HG03469 (cell line): ENCODE measurements around the gene TIE1.

Experiments used
- ATAC-seq: cut with Tn5 transposase; IDR thresholded peaks from one replicate; pipeline ENCODE4 v1.9.1; 2021; ENCODE audit warnings: mild to moderate bottlenecking, moderate library complexity, moderate number of reproducible peaks; ENCODE audit not compliant: unreplicated experiment

The TIE1 gene

DNA sequence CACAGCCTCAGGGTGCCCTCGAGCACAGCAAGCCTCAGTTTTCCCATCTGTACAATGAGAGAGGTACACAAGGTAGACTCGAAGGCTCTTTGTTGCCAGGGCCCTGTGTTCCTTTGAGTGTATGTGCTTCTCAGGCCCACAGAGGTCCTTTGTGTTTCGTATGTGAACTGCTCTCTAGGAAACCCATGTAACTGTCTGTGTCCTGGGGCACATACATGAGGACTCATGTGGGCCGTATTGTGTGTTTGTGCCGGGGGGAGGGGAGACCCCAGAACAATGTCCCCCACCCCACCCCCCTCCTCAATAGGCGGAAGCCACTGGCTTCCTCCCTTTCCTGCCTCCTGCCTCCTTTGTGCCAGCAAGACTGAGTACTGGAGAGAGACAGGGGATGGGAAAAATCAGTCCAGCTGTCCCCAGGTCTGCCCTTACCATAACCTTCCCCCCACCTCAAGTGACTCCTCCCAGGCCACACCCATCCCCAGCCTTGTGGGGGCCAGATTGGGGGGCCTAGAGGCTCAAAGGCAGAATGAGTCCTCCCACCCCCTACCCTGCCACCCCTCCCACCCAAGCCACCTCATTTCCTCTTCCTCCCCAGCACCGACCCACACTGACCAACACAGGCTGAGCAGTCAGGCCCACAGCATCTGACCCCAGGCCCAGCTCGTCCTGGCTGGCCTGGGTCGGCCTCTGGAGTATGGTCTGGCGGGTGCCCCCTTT lies at the start of gene TIE1:
Gene TIE1, plus strand, starts transcription at position 605 of the 717 bp plus-strand sequence. Its CDS starts 90 bp downstream, at position 695.
- no peak for ATAC-seq

DNA sequence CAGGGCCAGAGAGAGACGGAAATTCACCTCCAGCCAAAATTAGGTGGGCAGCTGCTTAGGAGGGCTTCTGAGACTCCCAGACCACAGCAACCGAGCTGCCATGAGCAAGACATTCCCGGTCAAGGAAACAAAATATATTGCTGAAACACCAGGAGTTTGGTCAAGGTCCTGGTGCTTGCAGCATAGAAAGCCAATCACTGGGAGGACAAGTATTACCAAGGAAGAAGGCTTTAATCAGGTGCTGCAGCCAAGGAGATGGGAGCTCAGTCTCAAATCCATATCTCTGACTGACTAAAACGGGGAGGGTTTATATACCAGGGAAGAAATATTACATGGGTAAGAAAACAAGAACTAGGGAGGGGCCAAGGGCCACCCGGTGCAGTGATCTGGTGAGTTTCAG lies 49.8 kb upstream of the TIE1 start:
- no peak for ATAC-seq

DNA sequence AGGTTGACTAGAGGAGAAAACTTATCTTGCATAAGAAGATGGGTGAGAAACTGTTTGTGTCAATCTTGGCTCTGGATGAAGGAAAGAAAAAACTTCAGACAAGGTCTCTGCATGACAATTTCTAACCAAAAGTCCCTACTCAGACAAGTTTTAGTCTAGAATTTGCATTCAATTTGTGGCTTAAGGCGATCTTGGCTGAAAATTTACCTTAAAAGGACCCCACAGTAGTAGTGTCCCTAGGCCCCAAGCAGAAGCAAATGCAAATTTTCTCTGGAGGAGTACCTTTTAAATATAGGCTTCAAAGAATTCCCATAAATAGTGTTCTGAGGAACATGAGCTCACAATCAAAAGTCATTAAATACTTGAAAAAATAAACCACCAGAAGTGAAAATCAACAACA lies 48.6 kb upstream of the TIE1 start:
- no peak for ATAC-seq

DNA sequence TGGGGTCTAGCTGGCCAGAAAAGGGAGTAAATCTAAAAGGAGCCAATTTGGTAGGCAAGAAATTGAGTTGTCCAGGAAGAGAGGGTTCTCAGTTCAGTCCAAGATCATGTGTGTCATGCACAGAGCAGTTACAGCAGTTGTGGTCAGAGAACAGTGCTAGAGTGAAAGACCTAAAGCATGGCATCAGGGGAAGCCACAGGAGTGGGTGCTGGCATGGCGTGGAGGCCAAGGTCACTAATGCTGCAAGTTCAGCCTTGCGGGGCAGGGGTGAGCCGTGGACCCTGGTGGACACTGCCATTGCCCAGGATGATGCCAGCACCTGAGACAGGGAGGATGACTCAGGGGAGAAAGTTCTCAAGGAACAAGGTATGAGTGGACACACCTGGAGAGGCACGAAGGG lies 47.6 kb upstream of the TIE1 start:
- no peak for ATAC-seq

DNA sequence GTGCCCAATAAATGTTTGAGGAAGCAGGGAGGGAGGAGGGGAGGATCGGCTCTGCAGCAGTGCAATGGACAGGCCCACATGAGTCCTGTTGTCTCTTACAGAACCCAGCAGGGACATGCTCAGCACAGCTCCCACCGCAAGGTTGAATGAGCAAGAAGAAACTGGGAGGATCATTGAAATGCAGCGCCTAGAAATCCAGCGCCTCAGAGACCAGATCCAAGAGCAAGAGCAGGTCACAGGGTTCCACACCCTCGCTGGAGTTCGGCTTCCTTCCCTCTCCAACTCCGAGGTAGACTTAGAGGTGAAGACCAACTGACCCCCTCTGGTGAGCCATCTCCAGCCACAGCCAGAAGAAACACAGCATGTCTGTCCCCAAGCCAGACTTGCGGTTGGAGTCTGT lies 46.9 kb upstream of the TIE1 start:
- ATAC-seq, result no peak

DNA sequence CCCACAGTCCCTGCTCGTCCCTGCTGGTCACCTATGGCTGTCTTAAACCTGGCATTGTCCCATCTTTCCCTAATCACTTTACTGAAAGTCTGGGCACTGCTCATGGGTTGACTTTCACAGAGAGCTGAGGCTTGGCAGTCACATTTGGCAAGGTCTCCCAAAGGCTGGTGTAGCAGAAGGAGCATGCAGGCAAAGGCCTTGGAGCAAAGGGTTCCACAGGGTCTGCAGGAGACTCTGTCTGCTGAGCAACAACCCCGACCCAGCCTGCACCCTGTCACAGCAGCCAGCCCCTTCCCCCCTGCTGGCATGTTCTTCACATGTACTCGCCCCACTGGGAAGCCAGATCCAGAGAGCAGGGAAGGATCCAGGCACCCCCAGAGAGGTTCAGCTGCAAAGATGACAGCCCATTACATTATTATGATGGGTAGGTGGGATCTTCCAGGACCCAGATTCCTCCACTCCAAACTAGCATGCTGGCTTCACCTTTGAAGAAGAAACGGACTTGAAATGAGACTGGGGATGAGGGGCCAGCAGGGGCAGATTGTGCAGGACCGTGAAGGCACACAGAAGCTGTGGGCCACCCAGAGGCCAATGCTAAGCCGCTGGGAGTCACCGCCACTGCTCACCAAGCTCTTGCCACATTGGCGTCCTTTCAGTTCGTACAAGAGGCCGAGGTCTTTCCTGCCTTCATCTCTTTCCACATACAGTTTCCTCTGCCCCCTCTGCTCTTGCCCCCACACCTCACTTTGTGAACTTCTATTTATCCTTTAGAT lies 45.2 kb upstream of the TIE1 start:
- ATAC-seq, result no peak

DNA sequence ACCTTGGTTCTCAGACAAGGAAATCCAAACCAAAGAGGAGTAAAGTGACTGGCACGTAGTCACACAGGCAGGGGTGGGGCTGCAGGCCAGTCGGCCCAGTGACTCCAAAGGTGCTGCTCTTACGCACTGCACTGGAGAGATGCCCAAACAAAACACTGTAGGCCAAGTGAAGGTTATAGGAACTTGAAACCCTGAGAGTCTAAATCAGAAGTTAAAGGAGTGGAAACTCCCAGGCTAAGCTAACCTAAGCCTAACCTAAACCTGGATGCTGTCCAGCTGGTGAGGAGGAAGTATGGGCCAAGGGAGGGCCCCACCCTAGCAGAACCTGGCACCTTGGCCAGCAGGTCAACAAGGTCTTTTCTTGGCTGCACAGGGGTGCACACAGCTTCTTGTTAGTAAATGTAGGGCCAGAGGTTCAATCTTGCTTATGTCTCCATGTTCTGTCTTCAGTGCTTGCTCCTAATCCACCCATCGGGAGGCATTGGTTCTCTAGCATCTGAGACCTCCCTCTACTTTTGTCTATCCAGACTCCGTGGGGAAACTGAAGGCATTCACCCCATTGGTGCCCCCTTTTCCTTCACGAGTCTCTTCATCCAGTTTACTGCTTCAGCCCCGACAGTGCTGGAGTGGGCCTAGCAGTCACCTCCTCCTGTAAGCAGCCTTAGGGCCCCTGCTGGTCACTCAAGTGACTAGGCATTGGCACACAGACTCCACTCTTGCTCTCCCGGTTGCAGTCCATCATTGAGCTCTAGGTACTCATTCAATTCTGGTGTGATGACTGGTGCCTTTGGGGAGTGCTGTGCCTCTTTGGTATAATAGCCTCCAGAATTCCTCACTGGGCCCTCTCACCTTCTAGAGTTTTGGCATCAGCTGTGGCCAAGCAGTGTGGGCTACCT lies 43.9 kb upstream of the TIE1 start:
- no peak for ATAC-seq

DNA sequence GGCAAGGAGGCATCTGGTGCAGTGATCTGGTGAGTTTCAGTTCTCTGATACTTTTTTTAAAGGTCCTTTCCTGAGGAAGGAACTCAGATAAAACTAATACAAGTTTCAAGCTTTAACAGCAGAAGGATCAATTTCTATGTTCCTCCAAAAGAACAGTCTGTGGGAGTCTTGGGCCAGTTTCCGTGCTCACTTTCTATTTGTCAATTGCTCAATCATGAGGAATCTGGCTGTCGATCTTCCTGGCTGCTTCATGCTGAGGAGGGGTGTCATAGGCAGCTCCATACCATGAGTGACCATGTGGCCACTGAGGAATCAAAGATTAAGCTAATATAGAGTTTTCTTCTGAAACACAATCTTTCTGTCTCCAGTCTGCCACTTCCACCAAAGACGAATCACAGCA lies 42.4 kb upstream of the TIE1 start:
- no peak for ATAC-seq

DNA sequence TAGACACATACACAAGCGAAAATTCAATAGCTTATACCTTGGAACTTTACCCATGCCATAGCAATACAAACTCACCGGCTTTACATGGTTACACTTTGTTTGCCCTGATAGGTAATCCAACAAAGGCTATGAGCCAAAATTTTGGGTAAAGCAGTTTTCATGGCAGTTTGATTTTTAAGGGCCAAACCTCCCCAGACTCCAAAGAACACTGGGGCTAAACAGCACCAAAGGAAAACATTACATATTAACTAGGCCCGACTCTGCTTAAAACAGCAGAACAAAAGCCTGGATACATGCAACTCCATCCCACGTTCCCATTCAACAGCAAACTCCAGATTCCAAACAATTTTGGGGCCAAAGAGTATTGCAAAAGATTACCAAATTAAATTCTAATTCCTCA lies 35.4 kb upstream of the TIE1 start:
- no peak for ATAC-seq

DNA sequence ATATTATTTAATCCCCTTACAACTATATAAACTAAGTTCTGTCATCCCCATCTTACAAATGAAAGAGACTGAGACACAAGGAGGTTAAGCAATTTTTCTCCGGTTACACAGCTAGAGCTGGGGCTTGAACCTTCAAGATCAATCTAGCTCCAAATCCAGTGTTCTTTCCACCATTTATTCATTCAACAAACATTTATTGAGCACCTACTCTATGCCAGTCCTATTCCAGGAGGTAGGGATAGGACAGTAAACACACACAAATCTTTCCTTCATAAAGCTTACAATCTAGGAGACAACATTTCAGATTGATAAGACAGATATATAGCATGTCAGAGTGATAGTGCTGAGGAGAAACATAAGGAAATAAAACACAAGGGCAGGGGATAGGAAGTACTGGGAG lies 33.9 kb upstream of the TIE1 start:
- ATAC-seq, result no peak

DNA sequence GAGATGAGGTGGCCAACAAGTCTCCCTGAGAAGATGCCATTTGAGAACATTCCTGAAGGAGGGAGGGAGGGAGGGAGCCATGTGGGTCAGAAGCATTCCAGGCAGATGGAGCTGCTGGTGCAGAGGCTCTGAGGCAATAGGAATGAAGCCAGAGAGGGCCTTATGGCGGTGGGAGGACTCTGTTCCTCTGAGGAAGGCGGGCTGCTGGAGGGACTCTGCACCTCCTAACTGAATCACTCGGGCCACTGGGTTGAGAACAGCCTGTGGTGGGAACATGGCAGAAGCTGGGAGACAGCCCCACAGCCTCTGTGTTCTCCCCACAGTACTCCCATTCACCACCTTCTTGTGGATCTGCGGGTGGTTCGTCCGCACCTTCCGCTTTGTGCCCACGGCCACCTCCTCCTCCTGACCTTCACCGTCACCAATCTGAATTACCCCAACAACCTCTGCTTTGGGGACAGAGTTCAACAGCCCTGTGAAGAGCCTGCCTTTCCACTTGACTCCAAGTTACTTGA lies 33.4 kb upstream of the TIE1 start:
- no peak for ATAC-seq

DNA sequence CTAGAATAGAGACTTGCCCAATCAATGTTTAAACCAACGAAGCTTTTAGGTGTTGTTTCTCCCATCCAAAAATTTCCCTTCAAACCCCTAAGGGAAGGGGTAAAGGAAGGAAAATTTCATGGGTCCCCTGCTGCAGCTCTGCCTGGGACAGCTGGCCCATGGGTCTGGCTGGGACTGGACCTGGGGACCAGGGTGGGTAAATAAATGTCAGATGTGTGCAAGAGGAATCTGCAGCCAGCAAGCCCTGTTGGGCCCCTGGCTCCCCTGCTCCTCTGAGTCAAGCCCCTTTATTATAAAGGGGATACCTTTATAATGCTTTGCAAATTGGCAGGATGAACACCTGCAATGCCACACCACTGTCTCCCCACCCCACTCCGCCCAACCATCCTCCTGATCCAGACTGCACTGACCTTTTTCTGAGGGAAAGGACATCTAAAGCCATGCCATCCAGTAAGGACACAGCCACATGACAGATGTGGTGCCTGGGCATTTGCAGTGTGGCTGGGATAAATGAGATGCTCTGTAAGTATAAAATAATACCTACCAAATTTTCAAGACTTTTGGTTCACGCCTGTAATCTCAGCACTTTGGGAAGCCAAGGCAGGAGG lies 32.9 kb upstream of the TIE1 start:
- ATAC-seq, result no peak

DNA sequence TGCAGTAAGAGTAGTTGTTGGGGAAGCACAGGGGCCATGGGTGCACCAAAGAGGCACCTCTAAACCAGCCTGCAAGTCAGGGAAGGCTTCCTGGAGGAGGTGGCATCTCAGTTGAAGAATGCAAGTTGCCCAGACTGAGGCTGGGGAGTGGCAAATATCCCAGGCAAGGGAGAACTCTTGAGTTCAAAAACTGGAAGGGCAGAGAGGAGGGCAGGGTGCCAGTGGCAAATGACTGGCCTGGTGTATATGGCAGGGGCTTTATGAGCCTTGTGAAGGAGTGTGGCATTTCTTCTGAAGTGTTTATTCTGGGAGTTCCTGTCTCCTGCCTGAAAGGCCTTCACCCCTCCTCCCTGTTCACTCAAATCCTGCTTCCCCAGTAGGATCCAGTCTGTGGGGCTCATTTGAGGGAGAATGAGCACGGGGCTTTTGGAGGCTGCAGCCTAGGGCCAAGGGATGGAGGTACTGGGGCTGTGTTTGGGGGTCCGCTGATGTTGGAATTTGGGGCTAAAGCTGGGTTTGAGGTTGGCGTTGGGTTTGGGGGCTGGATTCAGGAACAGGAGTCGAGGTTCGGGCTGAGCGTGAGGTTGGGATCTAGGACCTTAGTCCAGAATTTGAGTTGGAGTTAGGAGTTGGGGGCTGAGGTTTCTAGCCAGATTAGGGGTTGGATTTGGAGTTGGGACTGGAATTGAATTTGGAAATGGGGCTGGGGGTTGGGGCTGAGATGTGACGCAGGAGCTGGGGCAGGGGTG lies 31.0 kb upstream of the TIE1 start, which contains the start of gene TMEM125:
Gene TMEM125, plus strand, starts transcription at position 357 of the 749 bp plus-strand sequence. CDS start 2,740 bp downstream, outside the sequence.
- ATAC-seq, result no peak

DNA sequence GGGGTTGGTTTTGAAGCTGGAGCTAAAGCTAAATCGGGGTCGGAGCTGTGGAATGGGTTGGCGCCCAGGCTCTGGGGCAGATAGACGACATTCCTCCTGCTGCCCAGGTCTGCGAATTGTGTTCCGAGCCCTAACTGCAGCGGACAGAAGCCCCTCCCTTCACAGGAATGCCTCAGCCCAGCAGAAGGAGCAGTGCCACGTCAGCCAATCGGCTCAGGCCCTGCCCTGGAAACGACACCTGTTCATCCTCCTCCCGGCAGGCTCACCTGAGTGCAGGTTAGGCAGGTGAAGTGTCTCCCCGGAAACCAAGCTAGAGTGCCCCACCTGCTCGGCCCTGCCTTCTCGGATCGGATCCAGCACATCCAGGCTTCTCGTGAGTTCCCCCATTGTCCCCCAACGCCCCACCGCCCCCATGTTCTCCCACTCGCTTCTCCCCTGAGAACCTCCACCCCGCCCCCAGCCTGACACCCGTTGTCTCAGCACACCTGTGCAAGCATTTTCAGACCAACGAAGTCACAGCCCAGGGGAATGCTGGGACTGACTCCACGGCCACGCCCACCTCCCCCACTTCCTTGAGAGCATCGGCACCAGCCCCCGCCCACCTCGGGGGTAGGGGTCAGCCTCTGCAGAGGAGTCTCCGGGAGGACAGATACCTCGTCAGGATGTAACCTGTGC lies 30.2 kb upstream of the TIE1 start:
- ATAC-seq, result no peak

DNA sequence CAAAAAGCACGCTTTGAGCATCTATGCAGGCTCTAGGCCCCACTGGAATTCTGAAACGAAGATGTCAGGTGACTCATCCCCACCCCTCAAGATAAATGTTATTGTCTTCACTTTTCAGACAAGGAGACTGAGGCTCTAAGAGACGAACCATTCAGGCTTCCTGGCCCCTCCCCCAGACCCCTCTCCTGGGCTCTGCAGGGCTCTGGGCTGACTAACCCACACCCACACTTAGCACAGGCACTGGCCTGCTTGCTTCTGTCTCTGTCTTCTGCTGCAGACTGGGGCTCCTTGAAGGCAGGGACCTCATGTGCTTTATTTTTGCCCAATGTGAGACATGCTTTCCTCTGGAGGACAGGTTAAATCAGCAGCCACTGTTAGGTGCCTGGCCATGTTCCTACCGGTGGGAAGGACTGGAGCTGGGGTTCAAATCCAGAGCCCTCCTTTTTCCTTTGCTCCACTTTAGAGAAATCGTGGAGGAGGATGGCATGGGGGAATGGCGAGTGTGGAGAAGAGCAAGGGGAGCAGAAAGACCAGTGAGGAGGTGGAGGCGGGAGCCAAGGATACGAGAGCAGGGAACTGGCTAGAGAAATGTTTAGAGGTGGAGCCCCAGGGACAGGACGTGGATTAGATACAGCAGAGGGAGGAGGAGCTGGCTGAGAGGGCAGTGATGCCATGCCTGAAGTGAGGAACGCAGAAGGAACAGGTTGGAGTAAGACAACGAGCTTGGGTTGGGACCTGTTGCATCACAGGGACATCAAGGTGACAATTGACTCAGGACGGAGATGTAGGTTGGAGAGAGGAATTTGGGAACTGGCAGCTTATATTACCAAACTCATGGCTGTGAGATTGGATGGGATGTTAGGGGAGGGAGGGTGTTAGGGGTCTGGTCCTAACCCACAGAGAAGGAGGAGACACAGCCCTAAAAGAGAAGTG lies 29.3 kb upstream of the TIE1 start:
- ATAC-seq, result no peak

DNA sequence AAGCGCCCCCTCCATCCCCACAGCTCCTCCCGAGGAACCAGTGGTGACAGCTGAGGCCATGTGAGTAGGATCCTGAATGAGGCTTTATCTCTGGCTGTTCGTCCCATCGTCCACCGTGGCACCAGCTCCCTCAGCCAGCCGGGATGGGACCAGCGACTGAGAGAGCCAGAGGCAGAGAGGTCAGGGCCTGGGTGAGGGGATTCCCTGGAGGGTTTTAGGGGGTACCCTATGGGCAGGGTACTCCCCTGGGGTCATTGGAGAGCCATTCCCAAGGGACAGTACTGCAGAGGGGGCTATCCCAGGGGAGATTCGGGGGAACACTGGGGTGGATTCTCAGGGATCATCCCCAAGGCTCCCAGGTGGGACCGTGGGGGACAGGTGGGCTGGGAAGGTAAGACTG lies 28.6 kb upstream of the TIE1 start:
- no peak for ATAC-seq

DNA sequence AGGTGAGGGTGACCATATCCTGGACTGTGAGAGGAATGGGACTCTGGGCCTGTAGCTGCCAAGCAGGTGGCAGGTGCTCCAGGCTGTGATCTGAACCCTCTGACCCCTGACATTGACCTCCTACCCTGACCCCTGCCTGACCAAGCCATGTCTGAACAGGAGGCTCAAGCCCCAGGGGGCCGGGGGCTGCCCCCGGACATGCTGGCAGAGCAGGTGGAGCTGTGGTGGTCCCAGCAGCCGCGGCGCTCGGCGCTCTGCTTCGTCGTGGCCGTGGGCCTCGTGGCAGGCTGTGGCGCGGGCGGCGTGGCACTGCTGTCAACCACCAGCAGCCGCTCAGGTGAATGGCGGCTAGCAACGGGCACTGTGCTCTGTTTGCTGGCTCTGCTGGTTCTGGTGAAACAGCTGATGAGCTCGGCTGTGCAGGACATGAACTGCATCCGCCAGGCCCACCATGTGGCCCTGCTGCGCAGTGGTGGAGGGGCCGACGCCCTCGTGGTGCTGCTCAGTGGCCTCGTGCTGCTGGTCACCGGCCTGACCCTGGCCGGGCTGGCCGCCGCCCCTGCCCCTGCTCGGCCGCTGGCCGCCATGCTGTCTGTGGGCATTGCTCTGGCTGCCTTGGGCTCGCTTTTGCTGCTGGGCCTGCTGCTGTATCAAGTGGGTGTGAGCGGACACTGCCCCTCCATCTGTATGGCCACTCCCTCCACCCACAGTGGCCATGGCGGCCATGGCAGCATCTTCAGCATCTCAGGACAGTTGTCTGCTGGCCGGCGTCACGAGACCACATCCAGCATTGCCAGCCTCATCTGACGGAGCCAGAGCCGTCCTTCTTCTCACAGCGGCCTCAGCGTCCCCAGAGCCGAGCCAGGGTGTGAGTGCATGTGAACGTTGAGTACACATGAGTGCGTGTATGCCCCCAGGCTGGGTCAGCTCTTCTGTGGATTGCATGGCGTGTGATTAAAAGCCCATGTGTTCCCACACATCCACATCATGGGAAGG lies 27.9 kb upstream of the TIE1 start:
- no peak for ATAC-seq
